Activated naive CD8-positive, alpha-beta T cell treated with anti-CD3 and anti-CD28 coated beads for 36 hours (primary cell): ENCODE measurements around the gene PRKAG2. TPM values are rescaled to one million over a fixed set of nuclear protein-coding genes. Genes with fewer than 3 reads are reported as not detected.
"Not testable (repeated sequence)": the region's sequence is repeated elsewhere in the genome, so short reads cannot be mapped to it uniquely, and the experiment has no call there.

Source experiments
- DNase-seq: peaks from one replicate; pipeline ENCODE4 v3.0.0; 2021
- H3K27ac Mint-ChIP-seq: one replicate; pipeline ENCODE4 v1.8.0; 2022; ENCODE audit warnings: mild to moderate bottlenecking, moderate library complexity, mixed read lengths
- H3K27me3 Mint-ChIP-seq: one replicate; pipeline ENCODE4 v1.8.0; 2022; ENCODE audit warnings: mild to moderate bottlenecking, mixed read lengths
- H3K36me3 Mint-ChIP-seq: one replicate; pipeline ENCODE4 v1.8.0; 2021; ENCODE audit warnings: mild to moderate bottlenecking, mixed read lengths
- H3K4me1 Mint-ChIP-seq: one replicate; pipeline ENCODE4 v1.8.0; 2021; ENCODE audit warnings: mixed read lengths
- H3K4me3 Mint-ChIP-seq: one replicate; pipeline ENCODE4 v1.8.0; 2022; ENCODE audit warnings: mild to moderate bottlenecking, moderate library complexity, mixed read lengths
- H3K9me3 Mint-ChIP-seq: one replicate; pipeline ENCODE4 v1.8.0; 2022; ENCODE audit warnings: mixed read lengths
- total RNA-seq, 2 experiments: library from RNA; stranded (reverse); gene quantifications; one replicate each; pipeline ENCODE4 v1.2.3, GENCODE V29; 2021

PRKAG2 gene
- total RNA-seq, 2 experiments from 2014 or later, result 18.7 to 19.4 TPM

- H3K27me3 Mint-ChIP-seq, H3K27ac Mint-ChIP-seq, H3K4me3 Mint-ChIP-seq, H3K9me3 Mint-ChIP-seq, H3K36me3 Mint-ChIP-seq, DNase-seq: not testable (repeated sequence)
- peaks cover 23% of the 10 kb centered on the region for H3K4me1 Mint-ChIP-seq
These were observed 128.9 kb downstream of the PRKAG2 start for GRCh38 chr7:151748021-151748420.

- no peak for DNase-seq
- Mint-ChIP-seq H3K4me1 (peaks cover 27% of the 10 kb centered on the region), H3K9me3 (no peaks in the 10 kb centered on the region), H3K36me3 (no peaks in the 10 kb centered on the region), H3K4me3 (no peak overlapping the region), H3K27ac (no peak overlapping the region), H3K27me3 (no peaks in the 10 kb centered on the region)
These were observed 131.2 kb downstream of the PRKAG2 start for GRCh38 chr7:151745706-151746105.

- H3K27me3 Mint-ChIP-seq, result no peaks in the 10 kb centered on the region
- peaks cover 27% of the 10 kb centered on the region for H3K4me1 Mint-ChIP-seq
- H3K4me3 Mint-ChIP-seq, result no peak overlapping the region
- H3K9me3 Mint-ChIP-seq, result no peaks in the 10 kb centered on the region
- DNase-seq, result peak; percentile 36
- H3K36me3 Mint-ChIP-seq, result no peaks in the 10 kb centered on the region
- H3K27ac Mint-ChIP-seq, result no peak overlapping the region
These were observed 132.0 kb downstream of the PRKAG2 start for GRCh38 chr7:151744656-151745638.

GRCh38 chr7:151744051-151744580 is 132.8 kb downstream of the PRKAG2 start:
- H3K9me3 Mint-ChIP-seq, result no peaks in the 10 kb centered on the region
- H3K4me1 Mint-ChIP-seq, result peaks cover 27% of the 10 kb centered on the region
- H3K27me3 Mint-ChIP-seq, result no peaks in the 10 kb centered on the region
- H3K36me3 Mint-ChIP-seq, result peaks cover 2% of the 10 kb centered on the region
- DNase-seq, result no peak
- H3K4me3 Mint-ChIP-seq, result no peak overlapping the region
- no peak overlapping the region for H3K27ac Mint-ChIP-seq

GRCh38 chr7:151743481-151743983 is 133.4 kb downstream of the PRKAG2 start:
- H3K27me3 Mint-ChIP-seq, result no peaks in the 10 kb centered on the region
- H3K36me3 Mint-ChIP-seq, result peaks cover 2% of the 10 kb centered on the region
- no peak for DNase-seq
- peak overlapping the region; percentile 2 for H3K4me3 Mint-ChIP-seq
- H3K4me1 Mint-ChIP-seq, result peaks cover 27% of the 10 kb centered on the region
- H3K9me3 Mint-ChIP-seq, result no peaks in the 10 kb centered on the region
- H3K27ac Mint-ChIP-seq, result no peak overlapping the region

GRCh38 chr7:151742713-151743480 is 134.0 kb downstream of the PRKAG2 start:
- Mint-ChIP-seq H3K4me1 (peaks cover 27% of the 10 kb centered on the region), H3K4me3 (peak overlapping the region; percentile 18), H3K27me3 (no peaks in the 10 kb centered on the region), H3K9me3 (no peaks in the 10 kb centered on the region), H3K27ac (no peak overlapping the region), H3K36me3 (peaks cover 2% of the 10 kb centered on the region)
- DNase-seq, result no peak

GRCh38 chr7:151741585-151741984 is 135.3 kb downstream of the PRKAG2 start:
- Mint-ChIP-seq H3K9me3 (no peaks in the 10 kb centered on the region), H3K4me3 (no peak overlapping the region), H3K36me3 (peaks cover 2% of the 10 kb centered on the region), H3K27ac (no peak overlapping the region), H3K27me3 (no peaks in the 10 kb centered on the region), H3K4me1 (peaks cover 26% of the 10 kb centered on the region)
- no peak for DNase-seq

- Mint-ChIP-seq H3K27ac (no peak overlapping the region), H3K27me3 (no peaks in the 10 kb centered on the region), H3K9me3 (no peaks in the 10 kb centered on the region), H3K4me1 (peaks cover 28% of the 10 kb centered on the region), H3K36me3 (peaks cover 2% of the 10 kb centered on the region), H3K4me3 (no peak overlapping the region)
- no peak for DNase-seq
These were observed 136.6 kb downstream of the PRKAG2 start for GRCh38 chr7:151740081-151740851.

- DNase-seq, result no peak
- H3K4me1 Mint-ChIP-seq, result peaks cover 26% of the 10 kb centered on the region
- H3K27me3 Mint-ChIP-seq, result no peaks in the 10 kb centered on the region
- H3K36me3 Mint-ChIP-seq, result peaks cover 2% of the 10 kb centered on the region
- no peak overlapping the region for H3K4me3 Mint-ChIP-seq
- no peaks in the 10 kb centered on the region for H3K9me3 Mint-ChIP-seq
- no peak overlapping the region for H3K27ac Mint-ChIP-seq
These were observed 138.0 kb downstream of the PRKAG2 start for GRCh38 chr7:151738925-151739324.

GRCh38 chr7:151736403-151736909 is 140.5 kb downstream of the PRKAG2 start:
- Mint-ChIP-seq H3K36me3 (peaks cover 2% of the 10 kb centered on the region), H3K4me3 (no peak overlapping the region), H3K9me3 (no peaks in the 10 kb centered on the region), H3K4me1 (peaks cover 12% of the 10 kb centered on the region), H3K27me3 (no peaks in the 10 kb centered on the region), H3K27ac (no peak overlapping the region)
- no peak for DNase-seq

GRCh38 chr7:151735851-151736402 is 141.0 kb downstream of the PRKAG2 start:
- no peak for DNase-seq
- H3K9me3 Mint-ChIP-seq, result no peaks in the 10 kb centered on the region
- H3K4me3 Mint-ChIP-seq, result no peak overlapping the region
- no peak overlapping the region for H3K27ac Mint-ChIP-seq
- H3K27me3 Mint-ChIP-seq, result no peaks in the 10 kb centered on the region
- peaks cover 12% of the 10 kb centered on the region for H3K4me1 Mint-ChIP-seq
- peaks cover 2% of the 10 kb centered on the region for H3K36me3 Mint-ChIP-seq

- no peaks in the 10 kb centered on the region for H3K27me3 Mint-ChIP-seq
- no peak overlapping the region for H3K4me3 Mint-ChIP-seq
- H3K9me3 Mint-ChIP-seq, result no peaks in the 10 kb centered on the region
- peaks cover 12% of the 10 kb centered on the region for H3K4me1 Mint-ChIP-seq
- no peak overlapping the region for H3K27ac Mint-ChIP-seq
- DNase-seq, result no peak
- peaks cover 2% of the 10 kb centered on the region for H3K36me3 Mint-ChIP-seq
These were observed 141.6 kb downstream of the PRKAG2 start for GRCh38 chr7:151735186-151735850.

- H3K36me3 Mint-ChIP-seq, result peaks cover 3% of the 10 kb centered on the region
- H3K27ac Mint-ChIP-seq, result no peak overlapping the region
- no peak for DNase-seq
- peaks cover 18% of the 10 kb centered on the region for H3K4me1 Mint-ChIP-seq
- no peaks in the 10 kb centered on the region for H3K27me3 Mint-ChIP-seq
- no peaks in the 10 kb centered on the region for H3K9me3 Mint-ChIP-seq
- H3K4me3 Mint-ChIP-seq, result no peak overlapping the region
These were observed 143.9 kb downstream of the PRKAG2 start for GRCh38 chr7:151732834-151733592.
